Measurements from ENCODE around the gene SEMA5A. TPM values are rescaled to one million over a fixed set of nuclear protein-coding genes. Genes with fewer than 3 reads are reported as not detected.

SEMA5A gene
- polyA plus RNA-seq, 1 donor (not counting 4 experiments of a cell fraction or from before 2014, with no cell fraction given), result 0.16 TPM

DNA sequence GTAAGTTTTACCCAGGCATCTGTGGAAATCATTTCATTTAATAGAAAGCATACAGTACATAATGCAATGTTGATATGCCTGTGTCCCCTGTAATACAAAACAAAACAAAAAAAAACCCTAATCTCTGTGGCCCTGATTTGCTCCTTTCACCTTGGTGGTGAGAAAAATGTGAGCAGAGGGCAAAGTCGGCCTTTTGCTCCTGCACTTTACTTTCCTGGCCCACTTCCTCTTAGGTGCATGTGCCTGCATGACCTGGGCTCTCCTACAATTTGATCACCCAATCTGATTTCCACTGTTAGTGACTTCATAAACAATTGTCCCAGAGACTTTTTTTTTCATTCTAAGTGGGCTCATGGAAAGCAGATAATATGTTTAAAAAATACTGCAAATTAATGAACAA, 424.3 kb downstream of the SEMA5A start:
- DNase-seq (ENCODE audit: low read depth, low spot score) (no peak), FAIRE-seq (no peak)
- Histone ChIP-seq H3K9me3 (ENCODE audit: control insufficient read depth, low read depth, low read length) (no peaks in the 10 kb centered on the region), H2AFZ (ENCODE audit: control insufficient read depth, low read length) (peak overlapping the region; percentile 30), H3K79me2 (ENCODE audit: control insufficient read depth, insufficient read depth, low read length) (no peaks in the 10 kb centered on the region), H3K9ac (ENCODE audit: control insufficient read depth, extremely low read depth, insufficient read depth, low read length) (no peak overlapping the region), H3K4me2 (ENCODE audit: control insufficient read depth, extremely low read depth, insufficient read depth, low read depth, low read length) (peak overlapping the region; percentile 16), H3K36me3 (ENCODE audit: control insufficient read depth in 2 of 2, extremely low read depth in 1 of 2, insufficient read depth in 2 of 2, low read length in 2 of 2) (no peaks in the 10 kb centered on the region), H3K4me3 (ENCODE audit: control insufficient read depth in 2 of 3, extremely low read depth in 1 of 3, insufficient read depth in 2 of 3, low read depth in 1 of 3, low read length in 3 of 3) (no peak overlapping the region), H3K27ac (ENCODE audit: control insufficient read depth, insufficient read depth, low read length) (no peak overlapping the region), H3K4me1 (ENCODE audit: control insufficient read depth, extremely low read depth, insufficient read depth, low read length) (peaks cover 4% of the 10 kb centered on the region), H3K27me3 (ENCODE audit: control insufficient read depth, extremely low read depth, insufficient read depth, low read length) (no peaks in the 10 kb centered on the region), H3K9me1 (ENCODE audit: control insufficient read depth, extremely low read depth, insufficient read depth, low read length) (no peaks in the 10 kb centered on the region), H4K20me1 (ENCODE audit: control insufficient read depth, extremely low read depth, insufficient read depth, low read length) (no peaks in the 10 kb centered on the region)
- TF ChIP-seq EZH2 (IDR thresholded peaks at IDR 0.05; ENCODE audit: low read length), result no peak
- TF ChIP-seq, protein P1, sequence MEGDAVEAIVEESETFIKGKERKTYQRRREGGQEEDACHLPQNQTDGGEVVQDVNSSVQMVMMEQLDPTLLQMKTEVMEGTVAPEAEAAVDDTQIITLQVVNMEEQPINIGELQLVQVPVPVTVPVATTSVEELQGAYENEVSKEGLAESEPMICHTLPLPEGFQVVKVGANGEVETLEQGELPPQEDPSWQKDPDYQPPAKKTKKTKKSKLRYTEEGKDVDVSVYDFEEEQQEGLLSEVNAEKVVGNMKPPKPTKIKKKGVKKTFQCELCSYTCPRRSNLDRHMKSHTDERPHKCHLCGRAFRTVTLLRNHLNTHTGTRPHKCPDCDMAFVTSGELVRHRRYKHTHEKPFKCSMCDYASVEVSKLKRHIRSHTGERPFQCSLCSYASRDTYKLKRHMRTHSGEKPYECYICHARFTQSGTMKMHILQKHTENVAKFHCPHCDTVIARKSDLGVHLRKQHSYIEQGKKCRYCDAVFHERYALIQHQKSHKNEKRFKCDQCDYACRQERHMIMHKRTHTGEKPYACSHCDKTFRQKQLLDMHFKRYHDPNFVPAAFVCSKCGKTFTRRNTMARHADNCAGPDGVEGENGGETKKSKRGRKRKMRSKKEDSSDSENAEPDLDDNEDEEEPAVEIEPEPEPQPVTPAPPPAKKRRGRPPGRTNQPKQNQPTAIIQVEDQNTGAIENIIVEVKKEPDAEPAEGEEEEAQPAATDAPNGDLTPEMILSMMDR (optimal IDR thresholded peaks at IDR 0.05 in 1 of 3, IDR thresholded peaks at IDR 0.05 in 1 of 3, conservative IDR thresholded peaks at IDR 0.05 in 1 of 3; ENCODE audit: extremely low read depth in 1 of 3, insufficient read depth in 2 of 3, low read length in 3 of 3), result no peak
- dilution Hi-C loops (cut with MboI; ENCODE audit: extremely low pct_ligation_motif_present, low sequenced_read_pairs), result no loop called here

DNA sequence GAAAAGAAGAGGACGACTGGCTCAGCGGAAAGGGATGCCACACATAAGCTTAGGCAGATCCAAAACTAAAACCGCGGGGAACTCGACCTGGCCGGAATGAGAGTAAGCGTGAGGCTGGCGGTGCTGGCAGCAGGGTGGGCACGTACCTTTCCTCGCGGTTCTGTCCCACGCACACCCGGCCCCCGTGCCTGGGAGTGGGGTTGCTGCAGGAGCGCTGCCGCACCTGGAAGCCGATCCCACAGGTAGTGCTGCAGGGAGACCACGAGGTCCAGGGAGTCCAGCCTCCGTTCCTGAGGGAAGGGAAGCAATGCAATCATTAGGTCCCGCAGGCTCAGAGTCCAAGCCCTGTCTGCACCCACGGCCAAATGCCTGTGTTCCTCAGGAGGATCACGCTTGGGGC, 427.0 kb downstream of the SEMA5A start:
- Histone ChIP-seq H4K20me1 (ENCODE audit: control insufficient read depth, extremely low read depth, insufficient read depth, low read length) (no peaks in the 10 kb centered on the region), H2AFZ (ENCODE audit: control insufficient read depth, low read length) (no peak overlapping the region), H3K9me1 (ENCODE audit: control insufficient read depth, extremely low read depth, insufficient read depth, low read length) (no peaks in the 10 kb centered on the region), H3K79me2 (ENCODE audit: control insufficient read depth, insufficient read depth, low read length) (no peaks in the 10 kb centered on the region), H3K9ac (ENCODE audit: control insufficient read depth, extremely low read depth, insufficient read depth, low read length) (no peak overlapping the region), H3K36me3 (ENCODE audit: control insufficient read depth in 2 of 2, extremely low read depth in 1 of 2, insufficient read depth in 2 of 2, low read length in 2 of 2) (no peaks in the 10 kb centered on the region), H3K27me3 (ENCODE audit: control insufficient read depth, extremely low read depth, insufficient read depth, low read length) (no peaks in the 10 kb centered on the region), H3K27ac (ENCODE audit: control insufficient read depth, insufficient read depth, low read length) (no peak overlapping the region), H3K9me3 (ENCODE audit: control insufficient read depth, low read depth, low read length) (no peaks in the 10 kb centered on the region), H3K4me3 (ENCODE audit: control insufficient read depth in 2 of 3, extremely low read depth in 1 of 3, insufficient read depth in 2 of 3, low read depth in 1 of 3, low read length in 3 of 3) (no peak overlapping the region), H3K4me2 (ENCODE audit: control insufficient read depth, extremely low read depth, insufficient read depth, low read depth, low read length) (no peak overlapping the region), H3K4me1 (ENCODE audit: control insufficient read depth, extremely low read depth, insufficient read depth, low read length) (peaks cover 4% of the 10 kb centered on the region)
- FAIRE-seq, result no peak
- dilution Hi-C loops (cut with MboI; ENCODE audit: extremely low pct_ligation_motif_present, low sequenced_read_pairs), result no loop called here
- TF ChIP-seq EZH2 (IDR thresholded peaks at IDR 0.05; ENCODE audit: low read length), result no peak
- TF ChIP-seq, protein P1 (optimal IDR thresholded peaks at IDR 0.05 in 1 of 3, IDR thresholded peaks at IDR 0.05 in 1 of 3, conservative IDR thresholded peaks at IDR 0.05 in 1 of 3; ENCODE audit: extremely low read depth in 1 of 3, insufficient read depth in 2 of 3, low read length in 3 of 3), result no peak
- DNase-seq (ENCODE audit: low read depth, low spot score), result no peak

Measured in keratinocyte (primary cell).